Stimulated activated CD8-positive, alpha-beta memory T cell treated with anti-CD3 and anti-CD28 coated beads, Interleukin-15, amount 100 ng/mL, for 48 hours (primary cell): ENCODE measurements around the gene NEU4.
A peak's percentile ranks its signal among the peaks of the same experiment; 100 is the strongest.
"Not testable (repeated sequence)": the region's sequence is repeated elsewhere in the genome, so short reads cannot be mapped to it uniquely, and the experiment has no call there.

Experiments used
- DNase-seq, 2 donors: peaks; one replicate each; pipeline ENCODE4 v3.0.0-alpha.2; 2020; ENCODE audit warnings: low read depth in 2 of 2

NEU4 gene

DNA sequence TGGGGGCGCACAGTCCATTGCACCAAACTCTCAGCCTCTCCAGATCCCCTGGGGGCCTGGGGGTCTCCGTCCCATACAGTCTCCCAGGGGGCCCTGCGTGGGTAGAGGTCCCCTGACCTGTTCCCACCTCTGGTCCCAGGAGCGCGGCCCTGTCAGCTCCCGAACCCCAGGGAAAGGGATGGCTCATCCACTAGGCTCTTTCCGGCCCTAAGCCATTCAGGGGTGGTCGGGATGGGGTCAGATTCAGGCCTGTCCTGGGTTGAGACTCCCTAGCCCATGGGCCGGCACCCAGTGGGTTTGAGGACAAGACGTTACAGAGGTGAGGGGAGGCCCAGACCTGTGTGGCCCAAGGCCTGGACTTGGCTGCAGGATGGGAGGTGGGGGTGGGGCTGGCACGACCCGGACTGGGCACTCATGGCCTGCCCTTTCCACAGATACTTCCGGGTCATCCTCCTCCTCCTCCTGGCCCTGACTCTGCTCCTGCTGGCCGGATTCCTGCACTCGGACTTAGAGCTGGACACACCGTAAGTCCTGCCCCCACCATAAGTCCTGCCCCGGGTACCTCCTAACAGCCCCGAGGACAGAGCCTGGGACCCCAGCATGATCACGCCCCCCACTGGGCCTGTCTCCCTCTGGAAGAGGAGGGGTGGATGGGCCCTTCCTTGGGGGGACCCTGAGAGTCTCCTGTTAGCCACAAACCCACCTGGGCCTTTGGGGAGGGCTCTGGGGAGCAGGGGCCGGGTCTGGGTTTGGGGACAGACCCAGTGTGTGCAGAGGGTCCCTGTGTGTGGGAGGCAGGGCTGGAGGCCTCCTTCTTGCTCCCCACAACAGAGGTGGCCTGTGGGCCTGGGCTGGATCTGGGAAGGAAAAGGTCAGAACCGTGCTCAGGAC lies 10.1 kb upstream of the NEU4 start:
- DNase-seq: no peak

DNA sequence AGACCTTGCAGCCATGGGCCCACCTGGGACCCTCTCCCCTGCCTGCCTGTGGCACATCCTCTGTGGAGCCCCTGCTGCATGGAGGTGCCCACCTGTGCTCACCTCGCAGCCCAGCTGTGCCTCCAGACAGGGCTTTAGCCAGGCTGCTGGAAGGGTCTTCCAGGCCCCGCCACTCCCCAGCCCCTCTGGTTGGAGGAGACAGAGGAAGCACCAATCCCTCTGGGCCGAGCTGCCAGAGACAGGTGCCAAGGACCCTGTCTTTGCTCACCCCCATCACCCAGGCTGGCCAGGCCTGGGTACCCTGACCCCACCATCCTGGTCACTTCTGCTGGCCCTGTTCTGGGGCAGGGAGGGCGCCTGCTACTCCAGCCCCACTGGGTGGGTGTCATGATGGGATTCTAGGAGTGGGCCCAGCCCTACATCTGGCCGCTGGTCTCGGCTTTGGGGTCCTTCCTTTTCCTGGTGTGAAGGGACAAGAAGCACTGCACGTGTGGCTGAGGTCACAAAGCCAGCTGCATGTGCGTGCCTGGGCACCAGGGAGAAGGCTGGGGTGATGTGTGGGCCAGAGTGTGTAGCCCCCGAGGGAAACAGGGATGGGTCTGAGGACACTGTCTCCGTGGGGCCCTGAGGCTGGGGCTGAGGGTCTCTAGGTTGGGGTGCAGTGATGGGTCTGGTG lies 9.3 kb upstream of the NEU4 start:
- no peak for DNase-seq

DNA sequence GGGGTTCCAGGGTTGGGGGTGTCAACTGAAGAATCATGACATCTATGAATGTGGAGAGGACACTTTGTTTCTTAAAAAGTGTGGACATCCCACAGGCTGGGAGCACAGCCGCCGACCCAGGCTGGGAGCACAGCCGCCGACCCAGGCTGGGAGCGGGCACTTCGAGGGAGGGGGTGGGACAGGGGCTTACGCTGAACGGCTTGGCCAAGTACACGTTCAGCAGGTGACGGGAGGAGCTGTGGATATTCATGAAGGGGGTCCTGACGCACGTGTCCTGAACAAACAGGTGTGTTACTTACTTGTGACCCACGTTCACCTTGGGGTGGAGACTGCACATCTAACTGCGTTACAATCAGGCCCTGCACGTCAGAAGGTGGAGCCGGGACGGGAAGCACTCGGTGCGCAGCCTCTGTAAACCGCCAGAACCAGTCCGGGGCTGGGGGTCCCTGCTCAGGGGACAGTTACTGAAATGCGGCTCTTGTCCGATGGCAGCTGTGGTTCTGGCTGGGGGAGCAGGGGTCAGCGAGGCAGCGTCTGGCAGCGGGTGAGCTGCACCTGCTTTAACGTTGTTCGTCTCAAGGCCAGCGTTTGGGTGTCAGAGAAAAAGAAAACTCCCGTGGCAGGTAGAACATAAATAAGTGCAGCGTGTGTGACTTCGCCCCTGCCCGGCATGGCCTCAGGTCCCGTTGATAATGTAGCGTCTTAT lies 8.6 kb upstream of the NEU4 start:
- not testable (repeated sequence) for DNase-seq

DNA sequence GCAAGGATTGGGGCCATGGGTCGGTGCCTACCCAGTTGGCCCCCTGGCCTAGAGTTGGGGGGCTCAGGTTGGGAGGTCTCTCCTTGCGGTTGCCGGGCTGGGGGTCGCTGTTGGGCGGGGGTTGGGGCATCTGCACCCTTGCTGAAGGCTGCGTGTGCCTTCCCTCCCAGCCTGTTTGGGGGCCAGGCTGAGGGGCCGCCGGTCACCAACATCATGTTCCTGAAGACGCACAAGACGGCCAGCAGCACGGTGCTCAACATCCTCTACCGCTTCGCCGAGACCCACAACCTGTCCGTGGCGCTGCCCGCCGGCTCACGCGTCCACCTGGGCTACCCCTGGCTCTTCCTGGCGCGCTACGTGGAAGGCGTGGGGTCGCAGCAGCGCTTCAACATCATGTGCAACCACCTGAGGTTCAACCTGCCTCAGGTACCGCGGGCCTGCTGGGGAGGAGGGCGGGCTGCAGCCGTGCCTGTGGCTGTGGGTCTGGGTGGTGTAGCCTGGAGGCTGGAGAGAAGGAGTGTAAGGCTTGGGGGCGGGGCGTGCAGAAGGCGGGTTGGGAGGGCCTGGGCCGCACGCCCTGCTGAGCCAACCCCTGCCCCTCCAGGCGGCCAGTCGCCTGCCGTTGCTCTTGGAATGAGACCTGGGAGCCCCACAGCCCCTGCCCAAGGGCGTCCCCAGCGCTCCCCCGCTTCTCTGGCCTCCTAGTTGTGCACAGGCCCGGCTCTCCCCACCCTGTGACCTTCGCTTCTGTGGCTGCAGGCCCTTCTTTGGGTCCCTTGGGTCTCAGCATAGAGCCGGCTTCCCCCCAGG lies 7.2 kb upstream of the NEU4 start:
- no peak for DNase-seq

DNA sequence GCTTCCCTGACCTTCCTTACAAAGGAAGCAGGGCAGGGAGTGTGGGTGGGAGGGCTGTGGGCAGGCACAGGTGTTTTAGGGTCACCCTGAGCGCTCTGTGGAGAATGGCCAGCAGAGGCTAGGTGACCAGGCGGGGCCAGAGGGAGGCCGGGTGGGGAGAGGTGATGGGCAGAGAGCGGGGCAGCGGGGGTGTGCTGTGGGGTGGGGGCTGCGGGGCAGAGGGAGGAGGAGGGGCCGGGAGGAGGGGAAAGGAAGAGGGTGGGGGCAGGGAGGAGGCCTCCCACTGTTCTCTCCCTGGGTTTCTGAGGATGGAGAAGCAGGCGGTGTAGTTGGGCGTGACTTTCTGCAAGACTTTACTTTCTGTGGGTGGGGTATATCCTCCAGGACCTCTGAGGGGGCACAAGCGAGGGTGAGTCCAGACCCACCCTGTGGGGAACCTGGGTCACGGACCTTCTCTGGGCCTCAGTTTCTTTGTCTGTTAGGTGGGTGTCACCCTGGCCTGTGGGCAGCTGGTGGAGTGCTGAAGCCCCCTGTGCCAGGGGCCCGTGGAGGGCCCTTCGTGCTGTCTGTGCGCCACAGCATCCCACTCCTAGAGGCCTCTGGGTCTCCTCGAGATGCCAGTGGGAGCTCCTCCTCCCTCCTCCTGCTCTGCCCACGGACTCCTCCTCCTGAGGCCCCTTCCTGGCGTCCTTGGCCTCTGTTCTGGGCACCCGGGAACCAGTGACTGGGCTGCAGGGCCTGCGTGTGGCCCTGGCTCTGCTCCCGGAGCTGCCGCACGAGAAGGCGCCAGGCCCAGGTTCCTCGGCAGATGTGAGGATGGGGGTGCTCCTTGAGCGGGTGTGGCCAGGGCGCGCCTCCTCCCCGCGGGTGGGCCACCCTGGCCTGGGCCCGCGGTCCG lies 6.3 kb upstream of the NEU4 start:
- DNase-seq: no peak

DNA sequence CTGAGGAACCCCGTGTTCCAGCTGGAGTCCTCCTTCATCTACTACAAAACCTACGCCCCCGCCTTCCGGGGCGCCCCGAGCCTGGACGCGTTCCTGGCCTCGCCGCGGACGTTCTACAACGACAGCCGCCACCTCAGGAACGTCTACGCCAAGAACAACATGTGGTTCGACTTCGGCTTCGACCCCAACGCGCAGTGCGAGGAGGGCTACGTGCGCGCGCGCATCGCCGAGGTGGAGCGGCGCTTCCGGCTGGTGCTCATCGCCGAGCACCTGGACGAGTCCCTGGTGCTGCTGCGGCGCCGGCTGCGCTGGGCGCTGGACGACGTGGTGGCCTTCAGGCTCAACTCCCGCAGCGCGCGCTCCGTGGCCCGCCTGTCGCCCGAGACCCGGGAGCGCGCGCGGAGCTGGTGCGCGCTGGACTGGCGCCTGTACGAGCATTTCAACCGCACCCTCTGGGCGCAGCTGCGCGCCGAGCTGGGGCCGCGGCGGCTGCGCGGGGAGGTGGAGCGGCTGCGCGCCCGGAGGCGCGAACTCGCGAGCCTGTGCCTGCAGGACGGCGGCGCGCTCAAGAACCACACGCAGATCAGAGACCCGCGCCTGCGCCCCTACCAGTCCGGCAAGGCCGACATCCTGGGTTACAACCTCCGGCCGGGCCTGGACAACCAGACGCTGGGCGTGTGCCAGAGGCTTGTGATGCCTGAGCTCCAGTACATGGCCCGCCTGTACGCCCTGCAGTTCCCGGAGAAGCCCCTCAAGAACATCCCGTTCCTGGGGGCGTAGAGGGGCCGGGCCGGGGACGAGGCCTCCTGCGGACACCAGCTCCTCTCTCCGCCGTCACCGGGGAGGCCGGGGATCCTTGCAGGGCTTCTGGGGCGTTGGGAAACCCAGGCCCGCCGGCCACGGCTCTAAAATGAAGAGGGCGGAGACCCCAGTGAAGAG lies 5.3 kb upstream of the NEU4 start:
- peak; percentile 43 for DNase-seq

DNA sequence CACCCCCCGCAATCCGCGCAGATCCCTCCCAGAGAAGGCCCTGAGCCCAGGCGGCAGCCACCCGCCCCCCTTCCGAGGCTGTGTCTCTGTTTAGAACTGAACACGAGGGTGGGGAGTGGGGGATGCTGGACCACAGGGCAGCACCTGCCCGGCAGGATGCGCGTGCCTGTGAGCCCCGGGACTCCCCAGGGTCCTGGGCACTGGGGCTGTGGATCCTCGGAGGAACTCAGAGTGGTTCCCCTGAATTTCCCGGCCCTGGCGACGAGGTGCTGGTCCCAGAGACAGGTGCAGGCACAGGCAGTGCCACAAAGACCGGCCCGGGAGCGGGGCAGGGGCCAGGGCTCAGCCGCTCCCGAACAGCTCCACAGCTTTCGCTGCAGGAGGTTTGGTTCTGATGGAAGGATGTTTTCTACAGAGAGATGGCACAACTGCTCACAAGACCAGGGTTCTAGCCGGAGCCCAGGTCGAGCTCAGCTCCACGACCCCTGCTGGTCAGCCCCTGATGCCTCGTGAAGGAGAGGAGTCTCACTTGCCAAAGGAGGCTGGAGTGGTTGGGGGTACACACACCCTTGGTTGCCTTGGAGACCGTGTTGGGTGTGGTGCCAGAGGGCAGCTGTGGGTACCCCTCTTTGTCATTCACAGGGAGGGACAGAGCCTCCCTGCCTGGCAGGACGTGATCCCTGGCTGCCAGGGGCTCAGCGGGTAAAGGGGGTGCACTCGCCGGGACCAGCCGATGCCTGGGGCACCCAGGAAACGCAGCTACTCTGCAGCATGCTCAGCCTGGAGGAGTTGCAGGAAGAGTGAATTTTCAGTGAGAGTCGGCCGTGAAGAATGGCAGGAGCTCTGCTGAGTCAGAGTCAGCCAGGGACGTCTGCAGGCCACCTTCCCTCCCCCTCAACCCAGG lies 4.4 kb upstream of the NEU4 start:
- DNase-seq: no peak

DNA sequence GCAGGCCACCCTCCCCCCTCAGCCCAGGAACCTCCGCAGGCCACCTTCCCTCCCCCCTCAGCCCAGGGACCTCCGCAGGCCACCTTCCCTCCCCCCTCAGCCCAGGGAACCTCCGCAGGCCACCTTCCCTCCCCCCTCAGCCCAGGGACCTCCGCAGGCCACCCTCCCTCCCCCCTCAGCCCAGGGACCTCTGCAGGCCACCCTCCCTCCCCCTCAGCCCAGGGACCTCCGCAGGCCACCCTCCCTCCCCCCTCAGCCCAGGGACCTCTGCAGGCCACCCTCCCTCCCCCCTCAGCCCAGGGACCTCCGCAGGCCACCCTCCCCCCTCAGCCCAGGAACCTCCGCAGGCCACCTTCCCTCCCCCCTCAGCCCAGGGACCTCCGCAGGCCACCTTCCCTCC lies 2.8 kb upstream of the NEU4 start:
- not testable (repeated sequence) for DNase-seq

DNA sequence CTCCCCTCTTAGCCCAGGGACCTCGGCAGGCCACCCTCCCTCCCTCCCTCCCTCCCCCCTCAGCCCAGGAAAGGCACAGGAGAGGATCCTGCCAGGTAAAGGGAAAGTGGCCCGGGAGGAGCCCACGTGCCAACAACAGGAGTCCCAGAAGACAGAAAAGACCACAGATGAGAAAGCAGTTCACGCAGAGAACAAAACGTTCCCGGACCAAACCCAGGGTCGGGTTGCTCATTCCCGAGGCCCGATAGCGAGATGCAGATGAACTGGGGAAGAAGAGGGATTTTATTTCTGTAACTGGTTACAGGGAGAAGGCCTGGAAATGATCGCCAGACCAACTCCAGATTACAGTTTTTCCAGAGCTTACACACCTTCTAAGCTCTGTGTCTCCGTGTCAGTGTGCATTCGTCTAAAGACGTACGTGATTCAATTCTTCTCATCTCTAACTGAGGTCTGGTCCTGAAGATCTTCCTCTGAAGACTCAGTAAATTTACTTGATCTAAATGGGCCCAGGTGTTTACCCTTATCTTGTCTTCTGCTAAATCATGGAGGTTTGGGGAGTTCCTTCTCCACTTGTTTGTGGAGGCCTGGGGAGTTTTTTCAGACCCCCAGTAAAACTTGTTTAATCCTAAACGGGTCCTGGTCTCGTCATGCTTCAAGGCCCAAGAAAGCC lies 807 bp upstream of the NEU4 start:
- DNase-seq: no peak

DNA sequence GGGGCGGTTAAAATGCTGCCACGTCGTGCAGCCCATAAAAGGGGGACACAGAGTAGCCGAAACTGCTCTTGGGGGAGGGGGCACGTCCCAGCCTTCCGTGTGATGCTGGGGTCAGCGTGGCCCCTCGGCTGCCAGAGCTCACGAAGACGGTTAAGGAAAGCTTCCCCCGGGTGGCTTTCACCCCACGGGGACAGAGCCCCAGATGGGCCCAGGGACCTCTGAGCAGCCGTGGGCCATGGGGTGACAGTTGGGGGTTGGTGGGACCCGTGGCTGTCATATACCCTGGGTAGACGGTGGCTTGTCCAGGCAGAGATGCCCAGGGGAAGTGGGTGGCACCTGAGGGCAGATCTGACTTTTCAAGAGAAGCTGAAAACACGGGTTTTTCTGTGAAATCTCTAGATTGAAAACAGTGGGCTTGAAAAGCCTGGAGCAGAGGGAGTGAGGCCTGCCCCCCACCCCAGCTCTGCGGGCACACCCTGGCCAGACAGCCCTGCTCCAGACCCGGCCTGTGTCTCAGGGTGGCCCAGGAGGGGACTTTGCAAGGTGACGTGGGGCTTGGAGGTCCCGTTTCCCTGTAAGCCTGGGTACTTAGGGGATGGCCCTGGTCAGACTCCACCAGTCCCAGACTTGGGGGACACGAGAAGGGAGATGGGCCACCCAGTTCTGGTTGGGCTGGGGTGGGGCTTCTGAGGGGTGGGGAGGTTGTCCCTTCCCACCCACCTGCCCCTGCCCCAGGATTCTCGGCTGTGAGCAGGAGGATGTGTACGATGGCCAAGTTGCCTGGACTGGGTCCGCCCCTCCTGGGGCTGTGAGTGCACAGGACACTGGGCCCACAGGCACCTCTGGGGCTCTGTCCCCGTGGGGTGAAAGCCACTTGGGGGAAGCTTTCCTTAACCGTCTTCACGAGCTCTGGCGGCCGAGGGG lies 652 bp downstream of the NEU4 start:
- DNase-seq: no peak

DNA sequence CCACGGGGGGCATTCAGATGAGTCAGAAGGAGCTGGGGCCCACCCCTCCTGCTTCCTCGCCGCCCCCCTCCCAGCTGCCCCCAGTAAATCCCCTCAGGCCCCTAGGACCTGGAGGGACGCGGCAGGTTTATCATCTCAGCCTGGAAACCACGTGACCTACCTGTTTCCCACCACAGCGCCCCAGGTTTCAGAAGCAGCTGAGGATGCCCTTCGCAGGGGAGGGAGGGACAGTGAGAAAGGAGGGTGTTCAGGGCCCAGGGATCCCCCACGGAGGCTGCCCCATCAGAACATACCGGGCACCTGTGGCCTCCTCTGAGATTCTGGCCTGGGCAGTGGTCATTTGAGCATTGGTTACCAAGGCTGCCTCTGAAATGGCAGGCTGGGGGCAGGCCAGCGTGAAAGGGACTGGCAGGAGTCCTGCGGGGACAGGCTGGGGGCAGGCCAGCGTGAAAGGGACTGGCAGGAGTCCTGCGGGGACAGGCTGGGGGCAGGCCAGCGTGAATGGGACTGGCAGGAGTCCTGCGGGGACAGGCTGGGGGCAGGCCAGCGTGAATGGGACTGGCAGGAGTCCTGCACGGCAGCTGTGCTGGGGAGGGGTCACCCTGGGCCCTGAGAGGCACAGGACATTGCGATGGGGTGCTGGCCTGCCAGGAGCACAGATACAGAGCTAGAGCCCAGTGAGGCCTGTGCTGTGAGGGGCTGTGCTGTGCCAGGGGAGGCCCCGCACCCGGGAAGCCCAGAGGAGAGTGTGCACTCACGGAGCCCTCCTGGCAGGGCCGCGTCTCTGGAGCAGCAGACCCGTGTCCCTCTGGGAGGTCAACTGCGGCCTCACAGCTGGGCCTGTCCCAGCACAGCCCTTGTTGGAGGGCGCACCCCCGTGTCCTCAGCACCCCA lies 1.6 kb downstream of the NEU4 start:
- DNase-seq: no peak

DNA sequence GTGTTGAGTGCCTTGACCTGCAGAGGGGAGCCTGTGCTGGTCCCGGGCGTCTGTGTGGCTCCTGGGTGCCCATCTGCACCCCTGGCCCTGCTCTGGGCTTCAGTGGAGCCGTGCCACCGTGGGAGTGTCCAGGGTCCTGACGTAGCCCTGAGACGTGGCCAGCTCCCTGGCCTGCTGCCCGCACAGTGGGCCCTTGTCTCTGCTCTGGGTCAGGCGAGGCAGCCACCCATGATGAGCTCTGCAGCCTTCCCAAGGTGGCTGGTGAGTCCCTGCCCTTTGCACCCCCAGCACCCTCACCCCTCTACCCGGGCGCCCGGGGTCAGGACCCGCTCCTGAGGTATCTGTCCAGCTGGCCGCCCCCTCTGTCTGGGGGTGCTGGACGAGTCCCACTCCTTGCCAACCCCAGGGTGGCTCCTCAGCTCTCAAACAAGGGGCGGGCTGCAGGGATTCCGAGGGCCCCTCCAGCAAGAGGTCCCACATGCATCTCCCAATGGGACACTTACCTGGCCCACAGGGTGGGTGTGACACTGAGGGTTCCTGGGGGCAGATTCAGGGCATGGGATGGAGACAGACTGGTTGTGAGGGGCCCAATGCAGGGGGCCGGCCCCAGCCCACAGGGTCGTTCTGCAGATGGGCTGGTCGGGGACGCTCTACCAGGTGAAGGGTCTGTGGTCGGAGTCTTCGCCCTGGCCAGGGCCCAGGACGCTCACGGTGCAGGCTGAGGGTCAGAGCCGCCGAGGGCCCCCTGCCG lies 2.4 kb downstream of the NEU4 start:
- DNase-seq: no peak

DNA sequence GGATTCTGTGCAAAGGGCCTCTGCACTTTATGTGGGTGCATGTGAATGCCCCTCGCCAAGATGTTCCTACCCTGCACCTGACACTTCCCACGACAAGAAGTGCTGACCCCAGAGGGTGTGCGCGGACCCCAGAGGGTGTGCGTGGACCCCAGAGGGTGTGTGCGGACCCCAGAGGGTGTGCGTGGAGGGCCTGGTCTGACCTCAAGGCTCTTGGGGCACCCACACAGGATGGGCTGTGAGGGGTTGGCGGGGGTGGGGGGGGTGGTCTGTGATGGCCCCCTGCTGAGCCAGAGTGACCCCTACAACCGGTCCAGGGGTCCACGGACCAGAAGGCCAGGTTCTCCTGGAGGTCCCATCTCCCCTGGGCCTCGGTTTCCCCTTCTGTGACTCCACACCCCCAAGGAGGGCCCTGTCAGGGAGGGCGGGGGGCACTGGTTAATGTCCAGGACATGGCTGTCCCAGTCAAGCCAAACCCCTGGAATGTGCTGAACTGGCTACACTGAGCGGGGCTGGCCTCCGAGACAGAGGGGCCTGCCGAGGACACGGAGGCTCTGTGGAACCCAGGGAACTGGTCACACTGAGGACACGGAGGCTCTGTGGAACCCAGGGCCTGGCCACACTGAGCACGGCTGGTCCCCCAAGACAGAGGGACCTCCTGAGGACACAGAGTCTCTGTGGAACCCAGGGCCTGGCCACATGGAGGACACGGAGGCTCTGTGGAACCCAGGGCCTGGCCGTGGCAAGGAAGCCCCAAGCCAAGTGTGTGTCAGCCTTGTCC lies 3.1 kb downstream of the NEU4 start:
- DNase-seq: no peak
